Stimulated activated CD4-positive, alpha-beta T cell treated with anti-CD3 and anti-CD28 coated beads, Interleukin-15, amount 100 ng/mL, for 1 hour (primary cell): ENCODE data around the gene PVRIG.
"Not testable (repeated sequence)": the region's sequence is repeated elsewhere in the genome, so short reads cannot be mapped to it uniquely, and the experiment has no call there.

Experiments
- DNase-seq, 2 donors: peaks; one replicate each; pipeline ENCODE4 v3.0.0-alpha.2; 2020; ENCODE audit warnings: low read depth in 1 of 2, low spot score in 1 of 2

Gene PVRIG

GRCh38 chr7:100192969-100193368 lies 26.8 kb upstream of the PVRIG start:
- no peak for DNase-seq

DNA sequence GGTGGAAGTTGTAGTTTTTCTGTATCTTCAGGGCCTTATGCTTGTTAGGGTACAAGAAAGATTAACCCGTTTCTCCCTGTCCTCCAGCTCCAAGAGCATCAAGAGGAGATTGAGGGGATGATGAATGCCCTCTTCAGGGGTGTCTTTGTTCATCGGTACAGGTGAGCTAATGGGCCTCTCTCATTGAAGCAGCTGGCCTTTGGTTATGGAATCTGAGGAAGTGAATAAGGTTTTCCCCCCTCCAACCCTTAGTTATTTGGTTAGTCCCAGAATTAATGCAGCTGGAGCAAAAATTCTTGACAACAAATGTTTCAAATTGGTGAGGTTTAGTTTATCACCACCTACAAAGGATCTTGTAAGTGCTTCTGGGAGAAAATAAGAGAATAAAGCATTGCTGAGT lies 24.5 kb upstream of the PVRIG start:
- DNase-seq = no peak

GRCh38 chr7:100195901-100196322 lies 23.8 kb upstream of the PVRIG start:
- DNase-seq = not testable (repeated sequence)

DNA sequence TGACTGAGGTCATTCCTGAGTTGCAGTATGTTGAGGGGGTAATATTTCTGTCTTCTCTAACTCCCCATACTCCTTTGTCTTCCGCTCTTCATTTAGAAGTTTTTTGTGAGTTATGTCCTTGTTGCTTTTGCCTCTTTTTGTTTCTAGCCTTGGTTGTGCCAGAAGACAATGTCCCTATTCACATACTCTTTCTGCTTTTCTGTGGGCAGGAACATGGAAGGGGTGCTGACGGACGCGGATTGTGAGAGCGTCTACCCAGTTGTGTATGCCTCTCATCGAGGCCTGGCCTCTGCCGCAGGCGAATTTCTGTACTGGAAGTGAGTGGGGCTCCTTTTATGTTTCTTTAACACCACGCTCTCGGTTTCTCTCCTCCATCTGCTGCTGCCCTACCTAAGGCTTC lies 21.5 kb upstream of the PVRIG start:
- no peak for DNase-seq

GRCh38 chr7:100200693-100201092 lies 19.1 kb upstream of the PVRIG start:
- no peak for DNase-seq

DNA sequence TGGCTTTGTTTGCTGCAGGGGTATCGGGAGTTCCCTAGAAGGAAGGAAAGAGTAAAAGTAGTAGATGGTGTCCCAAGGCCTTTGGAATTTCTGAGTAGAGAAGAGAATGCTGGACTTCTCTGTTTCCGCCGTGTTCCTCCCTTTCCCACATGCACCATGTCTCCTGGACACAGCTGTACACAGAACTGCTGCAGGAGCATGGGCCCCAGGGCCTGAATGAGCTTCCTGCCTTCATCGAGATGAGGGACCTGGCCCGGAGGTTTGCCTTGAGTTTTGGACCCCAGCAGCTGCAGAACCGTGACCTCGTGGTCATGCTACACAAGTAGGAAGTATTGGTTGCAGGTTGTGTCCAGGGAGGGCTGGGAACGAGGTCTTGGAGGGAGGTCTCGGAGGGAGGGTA lies 15.3 kb upstream of the PVRIG start:
- no peak for DNase-seq

DNA sequence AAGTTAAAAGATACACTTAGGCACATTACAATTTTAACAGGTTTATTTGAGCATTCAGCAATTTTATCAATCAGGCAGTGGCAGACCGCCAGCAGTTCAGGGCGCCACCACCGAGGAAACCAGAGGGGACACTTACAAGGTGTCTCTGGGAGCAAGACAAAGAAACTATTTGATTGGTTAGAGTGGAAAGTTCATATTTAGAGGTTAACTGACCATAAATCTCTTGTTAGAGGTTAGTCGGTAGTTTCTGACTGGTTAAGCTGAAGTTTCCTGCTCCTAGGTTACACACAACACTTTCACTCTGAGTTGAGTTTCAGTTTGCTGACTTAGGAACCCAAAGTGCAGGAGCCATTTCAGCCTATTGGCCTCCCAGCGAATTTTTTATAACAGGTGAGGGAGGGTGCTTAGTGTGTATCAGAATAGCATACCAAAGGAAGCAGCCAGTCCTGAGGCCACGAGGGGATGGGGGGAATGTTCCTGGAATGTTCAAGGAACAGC lies 10.8 kb upstream of the PVRIG start:
- no peak for DNase-seq

GRCh38 chr7:100209493-100209892 lies 10.3 kb upstream of the PVRIG start:
- no peak for DNase-seq

GRCh38 chr7:100210805-100211204 lies 8.9 kb upstream of the PVRIG start:
- no peak for DNase-seq

- DNase-seq = no peak
Observed at GRCh38 chr7:100211342-100211780, 8.4 kb upstream of the PVRIG start.

GRCh38 chr7:100212631-100213286 lies 7.0 kb upstream of the PVRIG start:
- no peak for DNase-seq

DNA sequence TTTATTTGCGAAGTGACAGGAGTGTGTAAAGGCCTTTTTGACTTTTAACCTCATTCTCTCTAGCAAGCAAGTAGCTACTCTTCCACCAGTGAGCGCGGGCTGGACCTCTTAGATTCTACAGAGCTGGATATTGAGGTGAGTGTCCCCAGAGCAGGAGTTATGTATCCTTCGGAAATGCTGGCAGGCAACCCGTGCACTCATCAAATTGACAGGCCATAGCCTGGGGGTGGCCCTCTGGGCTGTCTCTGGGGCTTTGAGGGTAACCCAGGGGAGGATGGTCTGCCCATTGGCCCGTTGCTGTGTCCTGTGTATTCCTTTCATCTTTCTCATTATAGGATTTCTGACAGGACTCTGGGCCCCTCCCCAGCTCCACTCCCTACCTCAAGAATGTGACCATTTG lies 6.1 kb upstream of the PVRIG start:
- DNase-seq = no peak

GRCh38 chr7:100214356-100214755 lies 5.4 kb upstream of the PVRIG start:
- DNase-seq = not testable (repeated sequence)

DNA sequence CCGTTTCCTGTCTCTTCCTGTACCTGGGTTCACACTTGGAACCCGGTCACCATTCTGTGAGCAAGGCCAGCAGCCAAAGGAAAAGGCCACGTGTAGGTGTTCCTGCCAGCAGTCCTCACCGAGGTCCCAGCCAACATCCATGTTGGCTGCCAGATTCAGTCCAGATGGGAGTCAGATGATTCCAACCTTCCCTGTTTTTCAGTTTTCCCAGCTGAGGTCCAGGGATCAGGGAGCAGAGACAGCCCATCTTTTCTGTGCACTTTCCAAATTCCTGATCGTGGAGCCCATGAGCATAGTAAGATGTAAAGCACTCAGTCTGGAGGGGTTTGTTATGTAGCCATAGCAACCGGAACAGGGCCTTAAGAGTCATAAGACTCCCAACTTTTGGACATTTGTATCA lies 3.9 kb upstream of the PVRIG start:
- DNase-seq = no peak

GRCh38 chr7:100217934-100218333 lies 1.8 kb upstream of the PVRIG start:
- peak; percentile 61 to 74 for DNase-seq

- DNase-seq = no peak
Observed at GRCh38 chr7:100219271-100219737, 445 bp upstream of the PVRIG start.

GRCh38 chr7:100220586-100221230 lies 959 bp downstream of the PVRIG start:
- DNase-seq = no peak

DNA sequence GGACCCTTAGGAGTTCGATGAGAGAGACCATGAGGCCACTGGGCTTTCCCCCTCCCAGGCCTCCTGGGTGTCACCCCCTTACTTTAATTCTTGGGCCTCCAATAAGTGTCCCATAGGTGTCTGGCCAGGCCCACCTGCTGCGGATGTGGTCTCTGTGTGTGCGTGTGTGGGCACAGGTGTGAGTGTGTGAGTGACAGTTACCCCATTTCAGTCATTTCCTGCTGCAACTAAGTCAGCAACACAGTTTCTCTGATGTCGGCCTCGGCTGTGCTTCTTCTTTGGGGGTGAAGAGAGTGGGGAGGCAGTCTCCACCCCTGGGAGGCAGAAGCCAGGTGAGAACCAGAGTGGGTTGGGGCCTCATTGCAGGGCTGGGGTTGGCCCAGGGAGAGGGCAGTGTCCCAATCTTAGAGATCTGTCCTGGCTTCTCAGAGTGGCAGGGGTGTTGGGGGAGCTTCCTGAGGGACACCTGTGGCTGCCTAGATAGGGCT lies 1.5 kb downstream of the PVRIG start:
- DNase-seq = peak; percentile 61 to 62

DNA sequence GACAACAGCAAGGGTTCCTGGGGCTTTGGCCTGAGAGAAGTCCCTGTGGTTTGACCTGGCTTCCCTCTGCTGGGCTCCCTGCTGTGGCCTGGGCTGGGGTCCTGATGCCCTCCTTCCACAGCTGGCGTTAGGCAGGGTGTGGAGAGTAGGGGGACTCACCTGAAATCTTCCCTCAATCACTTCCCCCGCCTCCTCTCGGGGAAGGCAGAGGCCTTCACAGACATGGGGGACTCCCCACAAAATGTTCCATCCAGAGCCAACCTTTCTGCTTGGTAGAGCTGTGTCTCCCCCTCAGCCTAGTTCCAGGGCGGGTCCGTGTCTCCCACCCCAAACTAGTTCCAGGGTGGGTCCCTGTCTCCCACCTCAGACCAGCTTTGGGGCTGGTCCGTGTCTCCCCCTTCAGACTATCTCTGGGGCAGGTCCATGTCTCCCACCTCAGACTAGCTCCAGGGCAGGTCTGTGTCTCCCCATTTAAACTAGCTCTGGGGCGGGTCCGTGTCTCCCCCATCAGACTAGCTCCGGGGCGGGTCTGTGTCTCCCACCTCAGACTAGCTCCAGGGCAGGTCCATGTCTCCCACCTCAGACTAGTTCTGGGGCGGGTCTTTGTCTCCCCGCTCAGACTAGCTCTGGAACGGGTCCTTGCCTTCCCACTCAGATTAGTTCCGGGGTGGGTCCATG lies 2.2 kb downstream of the PVRIG start:
- DNase-seq = no peak

- no peak for DNase-seq
Observed at GRCh38 chr7:100222445-100223132, 2.8 kb downstream of the PVRIG start.

DNA sequence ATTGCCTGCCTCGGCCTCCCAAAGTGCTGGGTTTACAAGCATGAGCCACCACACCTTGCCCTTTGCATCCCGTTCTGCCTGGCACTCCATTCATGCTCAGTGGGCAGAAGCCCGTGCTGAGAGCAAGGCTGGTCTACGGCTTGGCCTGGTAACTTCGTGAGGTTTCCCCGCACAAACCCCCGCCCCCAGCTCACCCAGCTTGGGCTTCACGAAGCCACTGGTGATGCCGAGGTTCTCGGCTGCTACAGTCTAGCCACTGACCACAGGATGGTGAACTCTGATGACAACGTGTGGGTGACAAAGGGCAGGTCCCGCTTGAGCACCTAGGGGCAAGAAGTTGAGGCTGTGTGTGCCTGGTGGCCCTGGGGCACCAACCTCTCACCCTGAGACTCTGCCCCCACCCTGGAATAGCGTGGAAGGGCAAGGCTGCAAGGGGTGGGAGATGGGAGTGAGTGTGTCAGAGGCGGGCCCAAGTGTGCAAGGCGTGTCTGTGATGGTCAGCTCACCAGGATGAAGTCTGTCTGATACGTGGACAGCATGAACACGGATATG lies 3.7 kb downstream of the PVRIG start:
- not testable (repeated sequence) for DNase-seq
